ENCODE measurements around the gene BCAM.

GRCh38 chr19:44814517-44814916, 5.6 kb downstream of the BCAM start:
- TF ChIP-seq EZH2 (IDR thresholded peaks at IDR 0.05; ENCODE audit: insufficient read depth, poor library complexity, severe bottlenecking) (no peak), EZH2phosphoT487 (IDR thresholded peaks at IDR 0.05; ENCODE audit: insufficient read depth, low read depth) (no peak)
